ENCODE results near the gene CWC22.
"Not testable (repeated sequence)": the region's sequence is repeated elsewhere in the genome, so short reads cannot be mapped to it uniquely, and the experiment has no call there.

CWC22 gene

GRCh38 chr2:179948058-179948457 is 59.0 kb downstream of the CWC22 start:
- no peak for DNase-seq

- DNase-seq: no peak
These were observed 60.1 kb downstream of the CWC22 start for GRCh38 chr2:179946810-179947615.

DNA sequence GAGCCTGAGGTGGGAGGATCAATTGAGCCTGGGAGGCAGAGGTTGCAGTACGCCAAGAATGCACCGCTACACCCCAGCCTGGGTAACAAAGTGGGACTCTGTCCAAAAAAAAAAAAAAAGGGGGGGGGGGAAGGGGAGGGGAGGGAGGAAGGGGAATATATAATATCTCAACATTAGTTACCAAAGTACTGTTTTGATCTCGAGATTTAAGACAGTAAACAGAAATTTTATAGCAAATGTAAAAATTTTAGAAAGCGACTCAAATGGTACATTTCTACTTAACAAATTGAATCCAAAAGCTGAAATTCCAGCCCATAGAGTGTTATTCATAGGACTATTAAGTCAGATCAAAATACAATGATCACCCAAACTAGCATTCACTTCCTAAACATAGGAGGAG is 60.8 kb downstream of the CWC22 start:
- DNase-seq: no peak

DNA sequence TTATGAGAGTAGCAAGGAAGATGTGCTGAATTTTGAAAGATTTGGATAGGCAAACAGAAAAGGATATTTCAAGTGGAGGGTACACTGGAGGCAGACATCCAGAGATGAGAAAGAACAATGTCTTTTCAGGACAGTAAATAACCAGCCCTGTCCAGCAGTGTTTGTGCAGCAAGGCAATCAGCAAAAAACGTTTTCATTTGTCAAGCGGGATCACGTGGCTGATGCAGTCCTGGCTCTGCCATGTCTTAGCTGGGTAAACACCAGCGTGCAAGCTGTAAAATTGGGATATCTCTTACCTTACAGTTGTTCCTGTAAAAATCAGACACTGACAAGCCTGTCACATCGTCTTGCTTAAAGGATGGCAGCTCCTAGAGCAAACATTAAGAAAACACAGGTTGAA is 67.8 kb downstream of the CWC22 start:
- no peak for DNase-seq

DNA sequence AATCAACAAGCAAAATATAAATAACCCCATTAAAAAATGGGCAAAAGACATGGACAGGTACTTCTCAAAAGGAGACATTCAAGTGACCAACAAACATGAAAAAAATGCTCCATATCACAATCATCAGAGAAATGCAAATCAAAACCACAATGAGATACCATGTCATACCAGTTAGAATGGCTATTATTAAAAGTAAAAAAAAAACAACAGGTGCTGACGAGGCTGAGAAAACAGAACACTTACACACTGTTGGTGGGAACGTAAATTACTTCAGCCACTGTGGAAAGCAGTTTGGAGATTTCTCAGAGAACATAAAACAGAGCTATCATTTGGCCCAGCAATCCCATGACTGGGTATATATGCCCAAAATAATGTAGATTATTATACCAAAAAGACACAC is 69.1 kb downstream of the CWC22 start:
- DNase-seq: no peak

DNA sequence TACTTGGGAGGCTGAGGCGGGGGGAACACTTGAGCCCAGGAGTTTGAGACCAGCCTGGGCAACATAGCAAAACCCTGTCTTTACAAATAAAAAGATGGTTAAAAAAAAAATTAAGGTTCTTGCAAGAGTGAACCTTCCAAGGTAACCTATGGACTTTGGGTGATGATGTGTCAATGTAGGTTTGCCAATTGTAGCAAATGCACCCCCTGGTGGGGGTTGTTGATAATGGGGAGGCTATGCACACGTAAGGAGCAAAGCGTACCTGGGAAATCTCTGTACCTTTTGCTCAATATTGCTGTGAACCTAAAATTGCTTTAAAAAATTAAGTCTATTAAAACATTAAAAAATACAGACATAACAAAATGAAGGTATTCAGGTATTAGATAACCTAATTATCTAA is 70.4 kb downstream of the CWC22 start:
- no peak for DNase-seq

DNA sequence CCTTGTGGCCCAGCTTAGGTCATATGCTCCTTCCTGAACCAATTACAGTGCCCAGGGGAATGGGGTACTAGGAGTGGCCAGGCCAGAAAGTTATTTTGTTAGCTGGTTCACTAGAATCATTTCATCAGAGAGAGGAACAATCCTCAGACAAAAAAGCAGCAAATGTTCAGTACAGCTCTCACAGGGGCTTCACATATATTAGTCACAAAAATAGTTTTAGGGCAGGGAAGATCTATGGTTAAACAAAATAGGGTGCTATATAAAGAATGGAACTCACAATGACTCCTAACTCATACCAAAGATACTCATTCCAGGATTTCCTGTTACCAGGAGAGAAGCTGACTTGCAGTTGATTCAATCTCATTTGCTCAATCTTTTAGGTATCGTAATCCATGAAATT is 71.0 kb downstream of the CWC22 start:
- DNase-seq: no peak

- no peak for DNase-seq
These were observed 74.3 kb downstream of the CWC22 start for GRCh38 chr2:179932786-179933185.

- DNase-seq: no peak
These were observed 75.6 kb downstream of the CWC22 start for GRCh38 chr2:179931502-179931901.

DNA sequence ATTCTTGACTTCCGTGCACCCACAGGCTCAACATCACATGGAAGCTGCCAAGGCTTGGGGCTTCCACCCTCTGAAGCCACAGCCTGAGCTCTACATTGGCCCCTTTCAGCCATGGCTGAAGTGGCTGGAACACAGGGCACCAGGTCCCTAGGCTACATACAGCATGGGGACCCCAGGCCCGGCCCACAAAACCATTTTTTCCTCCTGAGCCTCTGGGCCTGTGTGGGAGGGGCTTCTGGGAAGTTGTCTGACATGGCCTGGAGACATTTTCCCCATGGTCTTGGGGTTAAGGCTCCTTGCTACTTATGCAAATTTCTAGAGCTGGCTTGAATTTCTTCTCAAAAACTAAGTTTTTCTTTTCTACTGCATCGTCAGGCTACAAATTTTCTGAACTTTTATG is 77.1 kb downstream of the CWC22 start:
- DNase-seq: not testable (repeated sequence)

DNA sequence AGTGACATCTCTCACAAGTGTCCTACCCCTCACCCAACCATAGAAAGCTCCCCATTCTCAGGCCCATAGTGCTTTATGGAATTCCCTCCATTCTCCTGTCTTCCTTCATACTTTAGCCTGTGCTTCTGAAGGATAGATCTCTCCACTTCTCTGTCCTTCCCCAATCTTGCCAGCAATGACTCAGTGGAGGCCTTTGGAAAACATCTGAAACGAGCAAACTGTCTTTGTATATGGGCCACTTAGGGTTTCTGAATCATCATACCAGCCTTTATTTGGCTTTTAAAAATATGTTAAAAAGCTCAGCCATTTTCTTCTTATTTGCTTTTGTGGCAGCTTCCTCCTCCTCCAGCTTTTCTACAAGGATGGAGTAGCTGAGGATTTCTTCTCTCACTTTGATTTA is 80.1 kb downstream of the CWC22 start:
- no peak for DNase-seq

DNA sequence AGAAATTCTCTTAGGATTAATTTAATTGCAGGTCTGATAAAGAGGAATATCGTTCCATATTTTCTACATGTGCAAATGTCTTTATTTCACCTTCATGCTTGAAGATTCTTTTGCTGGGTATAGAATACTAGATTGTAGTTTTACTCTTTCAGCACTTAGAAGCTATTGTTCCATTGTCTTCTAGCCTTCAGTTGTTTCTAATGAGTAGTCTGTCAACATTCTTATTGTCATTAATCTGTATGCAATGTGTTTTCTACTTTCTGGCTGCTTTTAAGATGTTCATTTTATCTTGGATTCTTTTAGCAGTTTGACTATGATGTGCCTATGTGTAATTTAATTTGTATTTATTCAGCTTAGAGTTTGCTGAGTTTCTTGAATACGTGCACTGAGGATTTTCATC is 81.4 kb downstream of the CWC22 start:
- no peak for DNase-seq

DNA sequence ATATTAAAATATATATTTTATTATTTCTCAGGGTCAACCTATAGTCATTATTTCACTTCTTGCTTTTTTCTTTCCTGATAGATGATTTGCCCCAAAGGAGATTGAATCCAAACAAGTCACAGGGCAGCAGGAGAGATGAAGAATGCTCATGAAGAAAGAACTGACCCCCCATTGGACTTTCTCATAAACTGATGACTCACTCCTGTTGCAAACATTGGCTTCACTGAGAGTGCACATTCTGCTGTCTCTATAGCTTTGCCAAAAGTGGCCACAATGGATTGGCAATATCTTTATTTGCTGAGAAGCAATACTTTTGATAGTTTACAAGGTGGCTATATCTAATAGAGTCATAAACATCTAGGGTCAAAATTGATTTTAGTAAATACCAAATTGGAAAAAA is 89.8 kb downstream of the CWC22 start:
- DNase-seq: no peak

DNA sequence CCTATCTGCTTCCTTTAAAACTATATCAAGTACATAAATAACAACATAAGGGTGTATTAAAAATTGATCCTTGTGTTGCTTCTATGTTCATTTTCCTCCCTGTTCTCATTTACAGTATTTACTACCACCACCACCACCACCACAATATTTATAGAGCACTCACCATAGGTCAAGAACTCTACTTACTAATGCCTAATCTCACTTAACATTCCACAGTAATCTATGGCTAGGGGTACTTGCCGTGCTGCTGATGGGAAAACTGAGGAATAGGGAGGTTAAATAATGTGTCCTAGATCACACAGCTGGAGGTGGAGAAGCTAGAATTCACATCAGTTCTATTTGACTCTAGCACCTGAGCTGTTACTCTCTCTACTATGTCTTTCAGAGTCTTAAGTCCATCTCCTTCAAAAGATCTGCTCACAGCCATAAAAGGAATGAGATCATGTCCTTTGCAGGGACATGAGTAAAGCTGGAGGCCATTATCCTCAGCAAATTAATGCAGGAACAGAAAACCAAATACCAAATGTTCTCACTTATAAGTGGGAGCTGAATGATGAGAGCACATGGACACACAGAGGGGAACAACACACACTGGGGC is 91.6 kb downstream of the CWC22 start:
- DNase-seq: no peak

DNA sequence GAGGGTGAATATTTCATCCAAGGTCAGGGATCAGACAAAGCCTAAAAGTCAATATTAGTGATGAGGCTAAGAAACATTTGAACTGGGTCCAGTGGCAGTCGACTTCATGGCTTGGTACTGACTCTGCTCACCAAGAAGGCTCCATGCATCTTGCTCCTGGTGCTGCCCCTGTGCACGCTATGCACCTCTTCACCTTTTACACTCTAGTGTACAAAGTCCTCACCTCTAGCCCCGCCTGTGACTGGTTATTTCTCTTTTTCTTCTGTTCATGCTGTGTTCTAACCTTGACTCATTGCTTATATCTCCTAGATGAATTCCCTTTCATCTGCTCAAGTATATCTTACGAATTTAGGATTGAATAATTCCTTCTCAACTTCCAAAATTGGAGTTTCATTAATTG is 93.3 kb downstream of the CWC22 start:
- no peak for DNase-seq

GRCh38 chr2:179911569-179911968 is 95.5 kb downstream of the CWC22 start:
- no peak for DNase-seq

GRCh38 chr2:179910735-179911113 is 96.4 kb downstream of the CWC22 start:
- DNase-seq: no peak

DNA sequence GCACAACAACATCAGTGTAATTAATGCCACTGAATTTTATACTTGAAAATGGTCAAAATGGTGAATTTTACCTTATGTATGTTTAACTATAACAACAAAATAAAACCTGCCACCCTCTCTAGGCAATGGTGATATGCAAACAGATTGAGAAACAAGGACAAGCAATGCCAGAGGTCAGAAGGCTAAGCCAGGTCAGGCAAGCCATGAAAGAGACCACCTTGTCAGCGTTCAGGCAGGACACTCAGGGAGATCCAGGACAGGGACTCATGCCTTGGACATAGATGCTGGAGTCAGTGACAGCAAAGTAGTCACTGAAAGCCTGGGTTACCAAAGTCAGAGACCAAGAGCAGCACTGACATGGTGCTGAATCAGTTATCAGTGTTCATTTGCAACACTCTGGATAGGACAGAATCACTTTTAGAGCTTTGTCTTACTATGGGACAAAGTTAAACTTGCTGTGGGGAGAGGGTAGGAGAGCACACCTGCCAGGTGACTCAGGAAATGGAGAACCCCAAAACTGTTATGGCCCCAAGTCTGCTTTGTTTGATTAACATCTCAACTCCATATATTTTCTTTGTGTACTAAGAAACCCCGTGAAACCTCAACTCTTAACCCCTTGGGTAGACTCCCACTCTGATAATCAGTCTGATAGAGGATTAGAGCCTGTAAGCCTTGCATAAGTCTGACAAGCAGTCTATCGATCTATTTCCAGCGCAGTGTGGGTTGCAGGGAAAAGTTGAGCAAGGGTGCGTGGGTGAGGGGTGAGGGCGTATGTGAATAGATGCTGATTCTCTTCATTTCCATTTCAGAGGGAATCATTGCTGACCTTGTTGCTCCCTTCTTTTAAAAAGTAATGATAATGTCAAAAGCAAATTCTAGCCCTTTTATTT is 97.0 kb downstream of the CWC22 start:
- DNase-seq: no peak

GRCh38 chr2:179900655-179901054 is 106.4 kb downstream of the CWC22 start:
- no peak for DNase-seq

DNA sequence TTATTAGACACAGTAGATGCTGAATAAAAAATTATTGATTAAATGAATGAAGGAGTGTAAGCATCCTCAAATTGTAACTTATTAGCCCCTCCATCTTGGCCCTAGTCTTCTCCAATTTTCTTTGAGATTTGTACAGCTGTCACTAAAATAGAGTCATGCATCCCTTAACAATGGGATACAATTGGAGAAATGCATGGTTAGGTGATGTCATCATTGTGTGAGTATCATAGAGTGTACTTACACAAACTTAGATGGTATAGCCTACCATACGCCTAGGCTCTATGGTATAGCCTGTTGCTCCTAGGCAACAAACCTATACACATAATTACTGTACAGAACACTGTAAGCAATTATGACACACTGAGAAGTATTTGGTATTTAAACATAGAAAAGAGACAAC is 107.4 kb downstream of the CWC22 start:
- no peak for DNase-seq

- no peak for DNase-seq
These were observed 108.2 kb downstream of the CWC22 start for GRCh38 chr2:179898873-179899272.

Measured in NCI-H1417 treated with DMSO at 0.1 percent for 48 hours (cell line).